Measurements from ENCODE around the gene HSPA14. TPM values are rescaled to one million over a fixed set of nuclear protein-coding genes. Genes with fewer than 3 reads are reported as not detected.

The HSPA14 gene
- total RNA-seq, 2 experiments from 2014 or later = 45.9 to 50.5 TPM

DNA sequence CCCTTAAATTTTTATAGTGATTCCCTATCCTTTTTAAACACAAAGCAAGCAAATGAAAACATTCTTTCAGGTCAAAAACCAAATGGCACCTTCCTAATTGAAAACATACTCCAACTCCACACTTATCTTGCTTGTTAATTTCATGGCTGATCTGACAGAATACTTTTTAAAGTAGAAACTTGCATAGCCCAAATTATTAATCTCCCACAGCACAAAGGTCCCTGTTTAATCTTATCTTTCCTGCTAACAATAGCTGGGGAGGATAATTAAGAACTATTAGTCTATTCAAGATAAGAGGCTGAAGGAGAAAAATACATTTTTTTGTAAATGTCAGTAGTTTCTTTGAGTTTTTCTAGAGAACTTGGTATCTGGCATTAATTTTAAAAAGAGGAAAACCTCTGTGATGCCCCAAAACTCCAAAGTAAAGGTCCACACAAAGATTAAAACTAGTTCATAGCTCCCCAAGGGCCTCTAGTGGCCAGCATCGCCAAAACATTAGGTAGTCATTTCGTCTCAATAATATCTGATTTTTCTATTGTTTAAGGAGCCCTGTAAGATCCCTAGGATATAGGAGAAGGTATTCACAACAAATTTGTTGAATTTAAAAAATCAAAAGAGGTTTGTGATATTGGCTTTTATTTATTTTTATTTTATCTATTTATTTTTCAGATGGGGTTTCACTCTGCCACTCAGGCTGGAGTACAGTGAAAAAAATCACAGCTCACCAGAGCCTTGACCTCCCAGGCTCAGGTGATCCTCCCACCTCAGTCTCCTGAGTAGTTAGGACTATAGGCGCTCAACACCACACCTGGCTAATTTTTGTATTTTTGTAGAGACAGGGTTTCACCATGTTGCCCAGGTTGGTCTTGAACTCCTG lies 15.0 kb upstream of the HSPA14 start:
- Mint-ChIP-seq H3K4me3 (no peak overlapping the region), H3K27ac (no peak overlapping the region)

DNA sequence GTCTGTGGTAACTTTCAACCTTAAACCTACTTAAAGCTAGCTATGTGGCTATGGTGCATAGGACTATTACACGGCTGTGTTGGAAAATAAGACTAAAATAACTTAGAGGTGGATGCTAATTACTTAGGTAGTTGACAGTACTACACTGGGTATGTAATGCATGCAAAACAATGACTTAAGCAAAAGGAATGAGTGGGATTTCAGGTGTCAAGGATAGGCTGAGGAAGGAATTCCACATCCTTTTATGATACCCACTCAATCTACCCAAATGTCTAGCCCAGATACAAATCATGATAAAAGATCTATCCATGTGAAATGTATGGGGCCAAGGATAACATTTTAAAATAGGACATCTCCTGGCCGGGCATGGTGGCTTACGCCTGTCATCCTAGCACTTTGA lies 14.1 kb upstream of the HSPA14 start:
- no peak for DNase-seq
- H3K4me1 Mint-ChIP-seq = peaks cover 7% of the 10 kb centered on the region
- H3K36me3 Mint-ChIP-seq = no peaks in the 10 kb centered on the region
- no peak overlapping the region for H3K4me3 Mint-ChIP-seq
- no peak overlapping the region for H3K27ac Mint-ChIP-seq
- H3K9me3 Mint-ChIP-seq = no peaks in the 10 kb centered on the region
- H3K27me3 Mint-ChIP-seq = no peaks in the 10 kb centered on the region

More for the DNA sequence above, 15.0 kb upstream of the HSPA14 start:
- peaks cover 7% of the 10 kb centered on the region for H3K4me1 Mint-ChIP-seq
- H3K36me3 Mint-ChIP-seq = no peaks in the 10 kb centered on the region
- H3K9me3 Mint-ChIP-seq = no peaks in the 10 kb centered on the region
- H3K27me3 Mint-ChIP-seq = no peaks in the 10 kb centered on the region
- peak; percentile 20 for DNase-seq

DNA sequence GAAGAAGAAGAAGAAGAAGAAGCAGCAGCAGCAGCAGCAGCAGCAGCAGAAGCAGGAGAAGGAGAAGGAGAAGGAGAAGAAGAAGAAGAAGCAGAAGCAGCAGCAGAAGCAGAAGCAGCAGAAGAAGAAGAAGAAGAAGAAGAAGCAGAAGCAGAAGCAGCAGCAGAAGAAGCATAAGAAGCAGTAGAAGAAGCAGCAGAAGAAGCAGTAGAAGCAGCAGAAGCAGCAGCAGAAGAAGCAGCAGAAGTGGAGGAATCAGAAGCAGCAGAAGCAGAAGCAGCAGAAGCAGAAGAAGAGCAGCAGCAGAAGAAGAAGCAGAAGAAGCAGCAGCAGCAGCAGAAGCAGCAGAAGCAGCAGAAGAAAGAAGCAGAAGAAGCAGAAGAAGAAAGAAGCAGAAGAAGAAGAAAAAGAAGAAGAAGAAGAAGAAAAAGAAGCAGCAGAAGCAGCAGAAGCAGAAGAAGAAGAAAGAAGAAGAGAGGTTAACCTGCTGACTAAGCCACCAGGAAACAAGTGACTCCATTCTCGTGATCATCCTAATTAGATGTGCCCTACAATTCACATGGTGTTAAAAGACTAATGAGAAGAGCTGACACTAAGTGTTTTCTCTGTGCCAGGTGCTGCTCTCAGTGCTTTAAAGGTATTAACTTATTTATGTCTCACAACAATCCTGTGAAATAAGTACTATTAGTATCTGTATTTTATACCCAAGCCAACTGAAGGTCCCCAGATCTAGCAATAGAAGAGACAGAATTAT lies 11.9 kb upstream of the HSPA14 start:
- no peak overlapping the region for H3K27ac Mint-ChIP-seq
- no peaks in the 10 kb centered on the region for H3K27me3 Mint-ChIP-seq
- H3K9me3 Mint-ChIP-seq = no peaks in the 10 kb centered on the region
- no peak for DNase-seq
- H3K4me1 Mint-ChIP-seq = peaks cover 4% of the 10 kb centered on the region
- no peak overlapping the region for H3K4me3 Mint-ChIP-seq
- H3K36me3 Mint-ChIP-seq = no peaks in the 10 kb centered on the region

DNA sequence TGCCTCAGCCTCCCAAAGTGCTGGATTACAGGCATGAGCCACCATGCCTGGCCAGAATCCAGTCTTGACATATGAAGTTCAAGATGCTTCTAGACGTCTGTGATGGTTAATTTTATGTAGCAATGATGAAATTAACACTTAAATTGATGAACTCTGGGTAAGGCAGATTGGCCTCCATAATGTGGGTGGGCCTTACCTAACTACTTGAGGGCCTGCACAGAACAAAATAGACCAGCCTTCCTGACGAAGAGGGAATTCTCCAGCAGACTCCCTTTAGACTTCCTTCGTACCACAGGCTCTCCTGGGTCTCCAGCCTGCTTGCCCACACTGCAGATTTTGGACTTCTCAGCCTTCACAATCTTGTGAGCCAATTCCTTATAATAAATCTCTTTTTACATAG lies 5.0 kb upstream of the HSPA14 start:
- Mint-ChIP-seq H3K27ac (no peak overlapping the region), H3K36me3 (no peaks in the 10 kb centered on the region), H3K4me3 (no peak overlapping the region), H3K4me1 (peaks cover 6% of the 10 kb centered on the region), H3K9me3 (no peaks in the 10 kb centered on the region), H3K27me3 (no peaks in the 10 kb centered on the region)
- DNase-seq = no peak

DNA sequence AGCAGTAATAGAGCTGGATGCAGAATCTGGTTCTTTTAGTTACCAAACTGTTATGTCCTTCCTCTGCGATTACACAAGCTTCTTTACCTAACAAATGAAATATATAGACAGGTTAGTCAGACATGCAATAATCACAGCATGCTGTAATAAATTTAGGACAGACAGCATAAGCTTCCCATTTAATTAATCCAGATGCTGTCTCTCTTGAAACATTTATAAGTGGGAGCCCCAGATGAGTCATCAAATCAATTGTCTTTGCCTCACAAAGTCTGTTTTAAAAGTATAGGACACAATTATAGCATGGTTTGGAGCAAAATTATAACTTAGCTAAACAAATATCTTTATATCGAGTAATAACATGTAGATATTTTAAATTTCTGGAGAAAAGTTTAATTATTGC lies 1.9 kb upstream of the HSPA14 start:
- DNase-seq = no peak
- H3K4me3 Mint-ChIP-seq = no peak overlapping the region
- H3K4me1 Mint-ChIP-seq = peaks cover 17% of the 10 kb centered on the region
- peaks cover 6% of the 10 kb centered on the region for H3K36me3 Mint-ChIP-seq
- H3K27me3 Mint-ChIP-seq = no peaks in the 10 kb centered on the region
- no peak overlapping the region for H3K27ac Mint-ChIP-seq
- H3K9me3 Mint-ChIP-seq = no peaks in the 10 kb centered on the region

DNA sequence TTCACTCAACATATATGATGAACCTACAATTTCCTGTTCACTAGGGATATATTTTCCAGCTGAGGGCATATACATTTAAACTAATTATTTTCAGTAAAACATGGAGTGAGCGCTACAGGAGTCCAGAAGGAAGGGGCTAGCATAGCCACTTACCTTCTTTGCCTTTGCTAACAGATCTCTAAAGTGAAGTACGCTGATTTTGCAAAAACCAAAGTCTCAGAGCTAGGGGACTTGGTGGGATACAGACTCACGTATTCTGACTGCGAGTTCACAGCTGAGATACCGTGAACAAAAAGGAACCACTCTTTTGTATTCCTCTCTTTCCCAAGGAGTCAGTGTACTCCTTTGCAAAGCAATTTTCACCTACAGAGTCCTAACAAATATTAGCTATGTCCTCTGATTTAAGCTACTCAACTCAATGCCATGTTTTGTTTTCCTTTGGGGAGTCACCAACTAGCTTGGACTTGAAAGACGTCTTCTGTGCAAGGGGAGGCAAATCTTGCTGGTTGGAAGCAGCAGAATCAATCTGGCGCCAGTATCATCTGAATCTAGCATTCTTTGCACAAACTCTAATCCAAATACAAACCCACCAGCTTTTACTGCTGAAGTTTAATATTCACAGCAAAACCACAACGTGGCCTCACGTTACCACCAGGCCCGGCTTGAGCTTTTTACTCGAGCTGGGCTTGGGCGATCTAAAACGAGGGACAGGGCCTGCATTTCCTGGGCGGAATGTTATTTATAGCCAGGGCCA lies 926 bp upstream of the HSPA14 start:
- no peak for DNase-seq
- H3K27ac Mint-ChIP-seq = peak overlapping the region; percentile 97
- H3K4me3 Mint-ChIP-seq = peak overlapping the region; percentile 91
- peaks cover 17% of the 10 kb centered on the region for H3K4me1 Mint-ChIP-seq
- H3K9me3 Mint-ChIP-seq = no peaks in the 10 kb centered on the region
- H3K36me3 Mint-ChIP-seq = peaks cover 15% of the 10 kb centered on the region
- H3K27me3 Mint-ChIP-seq = no peaks in the 10 kb centered on the region

DNA sequence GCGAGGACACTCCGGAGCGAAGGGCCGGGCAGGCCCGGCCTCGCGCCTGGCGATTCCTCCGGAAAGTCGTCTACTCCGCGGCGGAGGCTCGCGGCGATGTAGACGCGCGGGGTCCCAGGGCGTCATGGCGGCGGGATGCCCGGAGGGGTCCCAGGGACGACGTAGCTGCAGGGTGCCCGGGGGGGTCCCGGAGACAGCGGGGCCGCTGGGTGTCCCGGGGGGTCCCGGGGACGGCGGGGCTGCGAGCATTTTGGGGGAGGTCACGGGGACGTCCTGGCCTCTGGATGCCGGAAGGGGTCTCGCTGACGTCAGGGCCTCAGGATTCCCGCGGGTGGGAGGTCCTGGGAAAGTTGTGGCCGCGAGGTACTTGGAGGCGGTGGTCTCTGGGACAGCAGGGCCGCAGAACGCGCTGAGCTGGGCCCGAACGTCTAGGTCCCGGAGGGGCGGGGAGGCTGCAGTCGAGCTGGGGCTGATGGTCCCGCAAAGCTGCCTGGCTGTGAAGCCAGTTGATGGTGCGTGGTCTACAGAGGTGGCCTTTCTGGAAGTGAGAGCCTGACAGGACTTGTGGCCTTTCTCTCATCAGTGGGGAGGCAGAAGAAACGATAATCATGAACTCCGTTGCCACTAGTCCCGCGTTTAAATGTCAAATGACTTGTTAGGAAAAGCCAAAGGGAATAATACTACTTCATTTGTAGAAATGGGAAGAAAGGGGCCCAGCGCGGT lies 637 bp downstream of the HSPA14 start:
- Mint-ChIP-seq H3K9me3 (no peaks in the 10 kb centered on the region), H3K36me3 (peaks cover 19% of the 10 kb centered on the region), H3K4me1 (peaks cover 17% of the 10 kb centered on the region), H3K4me3 (peak overlapping the region; percentile 91), H3K27me3 (no peaks in the 10 kb centered on the region), H3K27ac (peak overlapping the region; percentile 97)
- peak; percentile 27 for DNase-seq

DNA sequence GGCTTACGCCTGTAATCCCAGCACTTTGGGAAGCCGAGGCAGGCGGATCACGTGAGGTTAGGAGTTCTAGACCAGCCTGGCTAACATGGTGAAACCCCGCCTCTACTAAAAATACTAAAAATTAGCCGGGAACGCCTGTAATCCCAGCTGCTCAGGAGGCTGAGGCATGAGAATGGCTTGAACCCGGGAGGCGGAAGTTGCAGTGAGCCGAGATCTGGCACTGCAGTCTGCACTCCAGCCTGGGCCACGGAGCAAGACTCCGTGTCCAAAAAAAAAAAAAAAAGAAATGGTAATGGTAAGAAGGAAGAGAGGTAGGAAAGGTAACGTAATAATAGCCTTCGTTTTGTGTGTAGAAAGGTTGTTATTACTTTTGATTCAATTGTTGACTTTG lies 1.2 kb downstream of the HSPA14 start:
- Mint-ChIP-seq H3K4me1 (peaks cover 17% of the 10 kb centered on the region), H3K4me3 (peak overlapping the region; percentile 91), H3K27me3 (no peaks in the 10 kb centered on the region), H3K27ac (peak overlapping the region; percentile 97), H3K36me3 (peaks cover 20% of the 10 kb centered on the region), H3K9me3 (no peaks in the 10 kb centered on the region)
- DNase-seq = no peak

DNA sequence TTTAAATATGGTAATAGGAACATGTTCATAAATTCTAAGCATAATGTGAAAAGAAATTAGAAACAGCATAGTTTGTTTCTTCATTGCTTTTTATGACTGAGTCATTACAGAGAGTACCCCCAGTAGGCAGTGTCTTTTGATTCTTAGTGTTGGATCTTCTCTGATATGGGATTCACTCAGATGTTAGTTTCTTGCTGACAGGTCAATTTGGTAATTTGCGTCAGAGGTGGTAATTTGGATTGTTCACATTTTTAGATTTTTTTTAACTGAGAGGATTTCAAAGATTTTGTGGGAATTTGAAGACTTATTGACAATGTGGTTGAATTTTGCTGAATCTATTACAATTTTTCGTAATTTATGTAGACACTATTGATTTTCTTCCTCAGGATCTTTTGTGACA lies 2.1 kb downstream of the HSPA14 start:
- Mint-ChIP-seq H3K4me3 (peak overlapping the region; percentile 67), H3K27ac (no peak overlapping the region), H3K9me3 (no peaks in the 10 kb centered on the region), H3K4me1 (peaks cover 21% of the 10 kb centered on the region), H3K27me3 (no peaks in the 10 kb centered on the region), H3K36me3 (peaks cover 26% of the 10 kb centered on the region)
- no peak for DNase-seq

DNA sequence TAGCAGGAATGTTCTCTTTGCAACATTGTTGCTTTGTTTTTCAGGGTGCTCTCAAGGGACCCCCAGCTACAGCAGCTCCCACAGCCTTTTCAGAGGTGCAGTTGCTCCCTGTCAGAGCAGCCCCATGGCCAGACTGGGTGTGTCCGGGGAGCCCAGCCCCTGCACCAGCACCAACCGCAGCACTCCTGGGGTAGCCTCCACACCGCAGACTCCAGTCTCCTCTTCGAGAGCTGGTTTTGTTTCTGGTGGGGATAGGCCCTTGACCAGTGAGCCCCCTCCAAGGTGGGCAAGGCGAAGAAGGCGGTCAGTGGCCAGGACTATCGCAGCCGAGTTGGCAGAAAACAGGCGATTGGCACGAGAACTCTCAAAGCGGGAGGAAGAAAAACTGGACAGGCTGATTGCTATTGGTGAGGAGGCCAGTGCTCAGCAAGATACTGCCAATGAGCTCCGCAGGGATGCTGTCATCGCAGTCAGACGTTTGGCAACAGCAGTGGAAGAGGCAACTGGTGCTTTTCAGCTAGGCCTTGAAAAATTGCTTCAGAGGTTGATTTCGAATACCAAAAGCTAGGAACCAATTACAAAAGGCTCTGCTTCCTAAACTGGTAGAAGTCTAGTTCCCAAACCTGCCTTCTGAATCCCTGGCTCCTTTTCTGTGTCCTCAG lies 5.4 kb downstream of the HSPA14 start:
- H3K4me1 Mint-ChIP-seq = peaks cover 18% of the 10 kb centered on the region
- H3K4me3 Mint-ChIP-seq = no peak overlapping the region
- H3K9me3 Mint-ChIP-seq = no peaks in the 10 kb centered on the region
- no peaks in the 10 kb centered on the region for H3K27me3 Mint-ChIP-seq
- H3K36me3 Mint-ChIP-seq = peaks cover 31% of the 10 kb centered on the region
- no peak overlapping the region for H3K27ac Mint-ChIP-seq
- DNase-seq = no peak

DNA sequence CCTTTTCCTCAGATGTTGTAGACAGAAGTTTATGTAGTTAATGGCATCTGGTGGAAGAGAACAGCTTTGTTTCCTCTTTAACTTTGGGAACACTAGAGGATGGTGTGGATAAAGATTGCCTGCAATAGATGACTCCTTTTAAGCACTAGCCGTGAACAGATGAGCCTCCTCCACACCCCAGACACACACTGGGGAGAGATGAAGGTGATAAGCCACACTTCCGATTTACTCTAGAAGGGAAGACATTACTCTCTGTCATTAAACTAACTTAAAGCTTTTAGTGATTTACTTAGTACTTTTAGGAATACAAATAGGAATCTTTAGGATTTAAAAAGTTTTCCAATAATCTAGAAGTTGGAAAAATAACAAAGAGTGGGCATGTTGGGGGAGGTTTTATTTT lies 6.8 kb downstream of the HSPA14 start:
- Mint-ChIP-seq H3K27ac (no peak overlapping the region), H3K27me3 (no peaks in the 10 kb centered on the region), H3K36me3 (peaks cover 31% of the 10 kb centered on the region), H3K9me3 (no peaks in the 10 kb centered on the region), H3K4me3 (no peak overlapping the region), H3K4me1 (peaks cover 17% of the 10 kb centered on the region)
- no peak for DNase-seq

DNA sequence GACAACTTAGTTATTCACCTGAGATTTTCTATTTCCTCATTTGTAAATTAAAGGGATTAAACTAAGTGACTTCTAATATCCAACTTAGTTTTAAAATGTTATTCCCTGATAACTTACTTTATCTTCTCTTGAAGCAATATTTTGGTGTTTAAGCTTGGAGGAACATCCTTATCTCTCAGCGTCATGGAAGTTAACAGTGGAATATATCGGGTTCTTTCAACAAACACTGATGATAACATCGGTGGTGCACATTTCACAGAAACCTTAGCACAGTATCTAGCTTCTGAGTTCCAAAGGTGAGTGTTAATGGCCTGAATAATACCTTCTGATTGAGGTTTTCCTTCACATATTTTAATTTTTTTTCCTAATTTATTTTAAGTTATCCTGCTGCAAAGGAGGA lies 14.1 kb downstream of the HSPA14 start:
- Mint-ChIP-seq H3K9me3 (no peaks in the 10 kb centered on the region), H3K27me3 (no peaks in the 10 kb centered on the region), H3K4me3 (no peak overlapping the region), H3K27ac (no peak overlapping the region), H3K4me1 (peaks cover 3% of the 10 kb centered on the region), H3K36me3 (peaks cover 19% of the 10 kb centered on the region)
- DNase-seq = no peak

DNA sequence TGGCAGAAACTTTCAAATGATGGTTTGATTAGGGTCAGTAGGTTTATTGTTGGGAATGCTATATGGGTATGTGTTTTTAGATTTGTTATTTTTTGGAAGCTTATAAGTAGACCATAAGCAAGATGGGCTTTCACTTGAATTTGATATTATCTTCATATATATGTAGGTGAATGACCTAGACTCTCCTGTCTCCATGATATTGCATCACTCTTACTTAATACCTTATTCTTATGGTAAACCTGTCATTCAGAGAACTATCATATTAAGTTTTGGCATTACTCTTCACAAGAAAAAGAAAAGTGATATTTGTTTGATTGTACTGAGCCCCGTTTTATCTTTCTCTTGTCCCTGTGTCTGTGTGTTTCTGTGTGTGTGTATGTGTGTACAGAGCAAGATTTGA lies 17.3 kb downstream of the HSPA14 start:
- Mint-ChIP-seq H3K9me3 (no peaks in the 10 kb centered on the region), H3K4me3 (no peak overlapping the region), H3K4me1 (no peaks in the 10 kb centered on the region), H3K27ac (no peak overlapping the region), H3K27me3 (no peaks in the 10 kb centered on the region), H3K36me3 (peaks cover 18% of the 10 kb centered on the region)
- no peak for DNase-seq

DNA sequence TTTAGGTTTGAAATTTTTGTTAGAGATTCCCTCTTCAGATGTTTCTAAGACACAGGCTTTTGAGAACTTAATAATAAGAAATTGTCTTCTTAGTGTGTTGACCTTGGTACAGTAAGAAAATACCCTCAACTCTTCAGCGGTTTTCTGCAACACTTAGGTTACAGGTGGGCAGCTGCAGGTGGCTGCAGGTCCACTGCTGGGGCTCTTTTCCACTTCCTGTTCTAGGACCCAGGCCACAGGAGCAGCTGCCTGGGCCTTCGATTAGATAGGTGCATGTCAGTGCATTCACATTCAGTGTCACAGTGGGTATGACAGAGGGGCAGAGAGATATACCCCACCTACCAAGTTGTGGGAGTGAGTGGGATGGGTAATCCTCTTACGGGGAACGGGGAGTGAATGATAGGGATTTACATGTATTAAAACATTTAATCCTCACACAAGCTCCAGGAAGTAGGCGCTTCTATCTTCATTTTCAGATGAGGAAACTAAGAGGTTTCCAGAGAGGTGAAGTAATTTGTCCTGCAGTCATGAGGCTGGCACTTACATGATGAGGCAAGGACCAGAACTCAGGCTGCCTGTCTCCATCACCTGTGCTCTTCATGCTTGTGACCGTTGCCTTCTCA lies 20.3 kb downstream of the HSPA14 start:
- no peaks in the 10 kb centered on the region for H3K9me3 Mint-ChIP-seq
- H3K4me1 Mint-ChIP-seq = no peaks in the 10 kb centered on the region
- peaks cover 27% of the 10 kb centered on the region for H3K36me3 Mint-ChIP-seq
- no peaks in the 10 kb centered on the region for H3K27me3 Mint-ChIP-seq
- no peak for DNase-seq
- H3K27ac Mint-ChIP-seq = peak overlapping the region; percentile 36
- H3K4me3 Mint-ChIP-seq = no peak overlapping the region

Measured in activated naive CD8-positive, alpha-beta T cell treated with anti-CD3 and anti-CD28 coated beads for 36 hours (primary cell).